ENCODE measurements around the gene ALX4.

The ALX4 gene

DNA sequence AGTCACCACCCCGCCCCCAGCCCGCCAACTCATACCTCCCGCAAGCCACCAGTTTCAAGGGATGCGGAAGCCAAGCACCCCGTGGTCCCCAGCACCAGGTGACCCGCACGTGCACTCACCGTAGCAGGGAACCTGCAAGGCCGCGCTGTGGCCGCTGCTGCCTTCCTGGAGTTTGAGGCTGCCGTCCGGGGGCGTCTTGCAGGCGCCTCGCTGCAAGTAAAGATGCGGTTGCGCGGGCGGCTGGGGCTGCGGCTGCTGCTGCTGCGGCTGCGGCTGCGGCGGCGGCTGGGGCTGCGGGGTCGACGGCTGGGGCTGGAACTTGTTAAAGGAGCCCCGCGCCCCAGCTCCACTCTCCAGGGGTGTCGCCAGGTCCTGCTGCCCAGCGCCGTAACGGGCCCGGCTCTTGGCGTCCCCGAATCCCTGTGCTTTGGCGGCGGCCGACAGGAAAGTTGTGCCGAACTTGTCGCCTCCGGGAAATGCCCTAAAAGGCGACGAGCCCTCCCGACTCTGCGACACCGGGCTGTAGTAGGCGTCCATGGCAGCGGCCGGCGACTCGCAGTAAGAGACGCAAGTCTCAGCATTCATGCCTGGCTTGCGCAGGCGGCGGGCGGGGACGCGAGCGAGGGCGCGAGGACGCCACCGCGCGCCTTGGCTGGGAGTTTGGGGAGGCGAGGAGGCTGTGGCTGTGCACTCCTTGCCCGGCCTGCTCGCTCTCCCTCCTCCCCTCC is at the start of gene ALX4:
ALX4 (minus strand) TSS at position 662 of the 728 bp plus-strand sequence; CDS start at position 585, 77 bp downstream.
- DNase-seq (ENCODE audit: insufficient read length, low spot score): no peak
- TF ChIP-seq POLR2A (IDR thresholded peaks at IDR 0.05; ENCODE audit: low read depth, low read length): no peak; the same call in 1 of the 2 replicates
- FAIRE-seq: no peak

DNA sequence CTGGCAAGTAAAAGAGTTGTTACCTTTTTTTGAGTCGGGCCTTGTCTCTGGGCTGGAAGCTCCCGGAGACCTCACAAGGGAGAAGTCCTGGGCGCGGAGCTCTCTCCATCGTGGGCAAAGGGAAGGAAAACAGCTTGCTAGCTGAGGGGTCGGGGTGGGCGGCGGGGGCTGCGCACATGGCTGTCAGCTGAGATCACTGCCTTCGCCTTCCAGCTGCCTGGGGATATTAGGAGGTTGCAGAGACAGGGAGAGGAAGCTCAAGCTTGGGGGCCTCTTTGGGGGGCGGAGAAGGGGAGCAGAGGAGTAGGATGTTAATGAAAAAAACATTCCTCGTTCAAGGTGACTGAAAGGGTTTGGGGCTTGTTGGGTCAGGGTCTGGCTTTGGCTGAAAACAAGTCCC is 49.2 kb upstream of the ALX4 start:
- no peak for FAIRE-seq
- DNase-seq (ENCODE audit: insufficient read length, low spot score): no peak
- TF ChIP-seq POLR2A (IDR thresholded peaks at IDR 0.05; ENCODE audit: low read depth, low read length): no peak

DNA sequence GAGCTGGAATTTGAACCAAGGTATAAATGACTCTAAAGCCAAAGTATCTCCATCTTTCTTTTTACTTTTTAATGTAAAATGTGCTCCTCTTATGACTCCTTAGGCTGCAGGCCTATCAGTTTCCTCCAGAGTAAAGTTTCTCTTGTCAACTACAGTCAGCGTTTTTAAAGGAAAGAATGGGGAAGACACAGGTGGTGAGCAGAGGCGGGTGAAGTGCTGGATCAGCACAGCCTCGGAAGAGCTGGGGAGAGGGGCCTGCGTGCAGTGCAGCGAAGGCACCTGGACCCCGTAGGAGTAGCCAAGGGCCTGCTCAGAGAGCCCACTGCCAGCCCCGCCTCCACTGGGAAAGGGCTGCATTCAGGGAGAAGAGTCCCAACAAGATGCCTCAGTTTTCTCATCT is 48.8 kb upstream of the ALX4 start:
- TF ChIP-seq POLR2A (IDR thresholded peaks at IDR 0.05; ENCODE audit: low read depth, low read length): no peak
- DNase-seq (ENCODE audit: insufficient read length, low spot score) (no peak), FAIRE-seq (no peak)

DNA sequence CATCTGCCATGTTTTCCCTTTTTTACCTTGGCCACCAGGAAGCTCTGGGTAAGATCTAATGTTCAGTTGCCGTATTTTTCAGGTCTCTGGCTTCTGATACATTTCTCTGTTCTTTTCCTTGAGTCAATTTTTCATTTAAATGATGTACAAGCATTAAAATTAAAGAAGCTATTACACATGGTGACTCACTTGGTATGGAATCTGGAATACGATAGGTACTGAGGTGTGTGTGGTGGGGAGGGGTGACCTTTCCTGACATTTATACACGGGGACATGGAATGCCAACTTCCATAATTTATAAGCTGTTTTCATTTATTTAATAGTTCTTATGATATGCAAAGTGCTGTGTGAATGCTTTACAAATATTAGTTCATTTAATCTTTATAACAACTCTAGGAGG is 47.8 kb upstream of the ALX4 start:
- FAIRE-seq (no peak), DNase-seq (ENCODE audit: insufficient read length, low spot score) (no peak)
- no peak for TF ChIP-seq POLR2A (IDR thresholded peaks at IDR 0.05; ENCODE audit: low read depth, low read length)

DNA sequence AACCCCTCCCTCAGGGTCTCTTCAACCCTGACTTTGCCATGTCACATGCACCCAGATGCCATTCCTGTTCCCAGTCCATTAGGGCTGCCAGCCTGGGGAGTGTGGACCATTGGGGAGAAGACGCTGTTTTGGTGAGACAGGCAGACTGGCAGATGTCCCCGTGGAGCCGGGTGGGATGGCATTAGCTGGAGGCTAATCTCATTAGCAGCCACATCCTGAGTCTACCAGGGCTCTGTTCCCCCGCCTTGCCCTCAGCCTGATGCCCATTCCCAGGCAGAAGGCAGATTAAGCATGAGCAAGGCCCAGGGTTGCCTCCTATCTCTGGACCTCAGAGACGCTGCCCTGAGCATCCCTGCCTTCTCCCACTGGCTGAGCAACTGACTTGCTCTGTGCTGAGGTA is 46.4 kb upstream of the ALX4 start:
- no peak for DNase-seq (ENCODE audit: insufficient read length, low spot score)
- no peak for FAIRE-seq
- no peak for TF ChIP-seq POLR2A (IDR thresholded peaks at IDR 0.05; ENCODE audit: low read depth, low read length)

DNA sequence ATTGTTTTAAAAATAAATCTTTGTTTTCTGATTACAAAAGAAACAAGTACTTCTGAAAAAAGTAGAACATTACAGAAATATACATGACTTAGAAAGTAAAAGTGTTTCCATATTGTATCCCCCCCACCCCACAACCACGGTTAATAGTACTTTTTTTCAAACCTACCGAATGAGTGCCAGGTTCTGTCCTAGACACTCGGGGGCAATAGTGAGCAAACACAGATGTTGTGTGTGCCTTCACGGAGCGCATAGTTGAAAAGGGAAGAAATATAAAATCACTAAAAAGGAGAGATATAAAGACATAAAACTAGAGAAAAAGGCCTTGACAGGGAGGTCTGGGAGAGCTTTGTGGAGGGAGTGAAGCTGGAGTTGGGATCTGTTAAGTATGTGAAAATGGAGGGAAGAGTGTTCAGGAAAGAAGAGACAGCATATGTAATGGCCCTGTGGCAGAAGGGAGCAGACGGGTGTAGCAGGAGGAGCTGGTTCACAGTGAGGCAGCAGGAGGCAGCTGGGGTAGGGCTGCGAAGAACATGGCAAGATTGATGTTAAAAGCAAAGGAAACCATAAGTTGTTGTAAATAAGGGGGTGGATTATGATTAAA is 42.1 kb upstream of the ALX4 start:
- no peak for TF ChIP-seq POLR2A (IDR thresholded peaks at IDR 0.05; ENCODE audit: low read depth, low read length)
- no peak for FAIRE-seq

DNA sequence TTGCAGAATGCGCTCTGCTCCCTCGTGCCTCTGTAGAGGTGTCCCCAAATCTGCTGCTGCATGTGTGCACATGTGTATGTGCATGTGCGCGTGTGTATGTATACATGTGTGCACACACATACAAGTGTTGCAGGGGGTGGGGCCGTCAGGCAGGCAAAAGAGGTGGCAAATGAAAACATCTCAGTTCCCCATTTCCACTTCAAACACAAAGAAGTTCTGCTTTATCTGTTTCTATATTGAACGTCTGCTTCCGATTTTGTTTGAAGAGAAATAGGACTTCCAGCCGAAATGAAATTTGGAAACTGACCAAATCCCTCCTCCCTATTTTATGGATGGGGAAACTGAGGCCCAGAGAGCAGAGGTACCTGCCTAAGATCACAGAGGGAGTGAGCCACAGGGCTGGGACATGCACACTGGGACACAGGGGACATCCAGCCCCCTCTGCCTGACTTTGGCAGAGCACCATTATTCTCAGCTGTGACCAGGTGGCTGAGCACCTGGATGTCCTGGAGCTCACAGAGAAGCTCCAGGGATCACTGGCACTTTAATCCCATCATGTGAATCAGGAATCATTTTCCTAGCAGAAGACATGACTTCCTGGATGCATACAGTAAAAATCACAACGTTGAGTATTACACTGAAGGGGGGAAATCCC is 41.2 kb upstream of the ALX4 start:
- no peak for FAIRE-seq
- no peak for TF ChIP-seq POLR2A (IDR thresholded peaks at IDR 0.05; ENCODE audit: low read depth, low read length)
- DNase-seq (ENCODE audit: insufficient read length, low spot score): no peak

More for the DNA sequence above, 42.1 kb upstream of the ALX4 start:
- no peak for DNase-seq (ENCODE audit: insufficient read length, low spot score)

DNA sequence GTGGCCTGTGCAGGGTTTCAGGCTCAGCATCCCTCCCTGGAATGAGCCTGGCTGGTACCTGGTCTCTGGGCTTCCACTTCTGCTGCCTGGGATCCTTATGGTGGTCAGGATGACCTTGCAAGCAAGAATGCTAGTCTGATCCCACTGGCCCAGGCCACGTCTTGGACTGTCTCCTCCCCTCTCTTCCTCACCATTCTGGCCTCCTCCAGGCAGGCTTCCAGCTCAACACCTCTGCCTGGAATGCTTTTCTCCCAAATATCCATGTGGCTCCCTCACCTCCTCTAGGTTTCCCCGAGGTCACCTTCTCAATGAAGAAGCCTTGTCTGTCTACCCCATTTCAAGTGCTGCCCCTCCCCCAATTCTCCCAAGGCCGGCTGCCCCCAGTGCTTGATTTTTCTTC is 39.4 kb upstream of the ALX4 start:
- no peak for DNase-seq (ENCODE audit: insufficient read length, low spot score)

DNA sequence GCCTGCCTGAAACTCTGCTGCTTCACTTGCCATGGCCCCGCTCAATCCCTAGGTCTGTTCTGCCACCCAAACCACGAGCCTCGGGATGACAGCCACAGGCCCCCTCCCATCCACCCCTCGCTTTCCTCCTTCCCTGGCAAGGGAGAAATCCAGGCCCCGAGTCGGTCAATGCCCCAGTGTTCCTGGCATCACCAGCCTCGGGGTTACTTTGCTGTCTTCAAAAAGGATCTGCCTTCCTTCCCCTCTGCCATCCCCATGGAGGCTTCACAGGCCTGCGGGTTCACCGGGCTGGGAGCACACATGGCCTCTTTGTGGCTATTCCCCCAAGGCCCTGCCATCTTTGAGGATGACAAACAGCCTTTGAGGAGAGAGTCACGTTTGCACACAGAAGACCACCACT is 38.8 kb upstream of the ALX4 start:
- TF ChIP-seq POLR2A (IDR thresholded peaks at IDR 0.05; ENCODE audit: low read depth, low read length): no peak
- FAIRE-seq (no peak), DNase-seq (ENCODE audit: insufficient read length, low spot score) (no peak)

More for the DNA sequence above, 39.4 kb upstream of the ALX4 start:
- TF ChIP-seq POLR2A (IDR thresholded peaks at IDR 0.05; ENCODE audit: low read depth, low read length): no peak
- no peak for FAIRE-seq

DNA sequence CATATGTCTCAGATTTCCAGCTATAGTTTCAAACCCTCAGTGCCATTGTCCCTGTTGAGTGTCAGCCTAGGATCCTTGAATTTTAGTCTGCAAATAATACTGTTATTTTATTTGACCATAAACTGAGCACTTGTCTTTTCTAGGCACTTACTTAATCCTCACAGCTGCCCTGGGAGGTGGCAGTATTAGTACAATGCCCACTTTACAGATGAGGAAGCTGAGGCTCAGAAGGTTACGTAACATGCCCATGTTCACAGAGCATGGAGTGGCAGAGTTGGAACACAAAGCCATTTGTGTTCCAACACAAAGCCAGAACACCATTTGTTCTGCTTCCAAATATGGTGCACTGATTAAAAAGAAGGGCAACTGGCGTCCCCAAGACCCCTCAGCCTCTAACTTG is 38.2 kb upstream of the ALX4 start:
- no peak for TF ChIP-seq POLR2A (IDR thresholded peaks at IDR 0.05; ENCODE audit: low read depth, low read length)
- FAIRE-seq (no peak), DNase-seq (ENCODE audit: insufficient read length, low spot score) (no peak)

DNA sequence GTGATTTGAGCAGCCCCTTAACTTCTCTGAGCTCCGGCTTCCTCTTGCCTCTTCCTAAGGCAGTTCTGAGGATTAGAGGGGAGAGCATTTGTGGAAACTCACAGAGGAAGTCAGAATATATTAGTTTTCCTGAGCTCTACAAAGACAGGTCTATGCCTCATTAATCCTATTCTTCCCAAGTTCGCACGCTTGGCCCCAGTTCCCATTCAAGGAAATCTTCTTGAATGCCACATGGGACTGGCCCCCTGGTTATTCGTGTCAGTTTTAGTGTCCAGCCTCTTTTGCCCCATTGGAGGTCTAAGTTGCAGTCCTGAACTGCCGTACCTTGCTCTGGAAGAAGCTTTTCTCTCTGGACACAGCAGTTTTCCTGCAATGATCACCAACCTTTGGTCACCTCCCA is 37.6 kb upstream of the ALX4 start:
- no peak for TF ChIP-seq POLR2A (IDR thresholded peaks at IDR 0.05; ENCODE audit: low read depth, low read length)
- no peak for DNase-seq (ENCODE audit: insufficient read length, low spot score)
- no peak for FAIRE-seq

DNA sequence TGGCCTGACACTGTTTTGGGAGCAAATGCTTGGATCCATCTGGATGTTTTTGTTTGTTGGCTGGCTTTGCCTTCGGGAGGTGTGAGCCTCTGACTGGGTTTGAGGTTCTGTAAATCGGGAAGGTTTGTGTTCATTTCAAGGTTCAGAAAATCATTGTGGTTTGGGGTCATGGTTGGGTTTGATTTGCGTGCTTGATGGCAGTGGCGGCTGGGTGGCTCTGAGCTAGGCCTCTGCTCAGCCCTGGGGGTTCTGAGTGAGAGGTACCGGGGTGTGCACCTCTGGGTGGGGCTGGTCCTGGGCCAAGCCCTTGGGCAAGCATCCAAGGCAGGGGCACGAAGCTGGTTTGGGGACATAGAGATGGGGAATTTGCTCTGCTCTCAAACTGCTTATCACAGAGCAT is 37.0 kb upstream of the ALX4 start:
- TF ChIP-seq POLR2A (IDR thresholded peaks at IDR 0.05; ENCODE audit: low read depth, low read length): no peak
- FAIRE-seq: no peak
- DNase-seq (ENCODE audit: insufficient read length, low spot score): no peak

DNA sequence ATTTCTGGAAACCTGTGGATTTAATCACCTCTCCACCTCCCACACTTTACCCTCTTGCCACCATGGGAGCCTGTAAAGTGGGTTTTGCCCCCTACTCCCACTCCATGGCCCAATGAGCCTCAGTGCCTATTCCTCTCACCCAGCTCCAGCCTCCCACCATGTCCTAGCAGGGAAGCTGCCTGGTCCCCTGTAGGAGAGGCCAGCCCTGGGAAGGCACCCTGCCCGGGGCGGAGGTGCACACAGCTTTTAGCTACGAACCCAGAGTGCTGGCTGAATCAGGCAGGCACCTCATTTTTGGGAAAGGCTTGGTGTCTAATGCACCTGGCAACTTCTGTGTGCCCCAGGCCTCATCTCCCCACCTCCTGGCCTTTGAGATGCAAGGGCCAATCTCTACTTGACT is 35.8 kb upstream of the ALX4 start:
- TF ChIP-seq POLR2A (IDR thresholded peaks at IDR 0.05; ENCODE audit: low read depth, low read length): no peak
- FAIRE-seq (no peak), DNase-seq (ENCODE audit: insufficient read length, low spot score) (no peak)

DNA sequence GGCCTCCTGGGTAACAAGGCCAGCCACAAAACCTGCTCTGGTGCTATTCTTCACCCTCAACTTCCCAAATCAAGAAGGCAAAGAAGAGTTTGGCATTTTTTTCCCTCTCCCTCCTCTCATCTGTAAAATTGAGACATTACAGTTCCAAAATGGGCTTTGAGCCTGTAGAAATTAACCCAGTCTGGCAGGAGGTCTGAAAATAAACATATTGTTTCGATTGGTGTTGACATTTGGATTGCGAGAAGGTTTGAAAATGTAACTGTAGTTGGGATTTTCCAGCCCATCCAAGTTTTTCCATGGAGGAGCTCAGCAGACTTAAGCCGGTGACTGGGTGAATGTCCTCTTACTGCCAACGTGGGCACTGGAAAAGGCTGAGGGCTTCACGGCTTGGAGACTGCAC is 35.0 kb upstream of the ALX4 start:
- FAIRE-seq (no peak), DNase-seq (ENCODE audit: insufficient read length, low spot score) (no peak)
- no peak for TF ChIP-seq POLR2A (IDR thresholded peaks at IDR 0.05; ENCODE audit: low read depth, low read length)

DNA sequence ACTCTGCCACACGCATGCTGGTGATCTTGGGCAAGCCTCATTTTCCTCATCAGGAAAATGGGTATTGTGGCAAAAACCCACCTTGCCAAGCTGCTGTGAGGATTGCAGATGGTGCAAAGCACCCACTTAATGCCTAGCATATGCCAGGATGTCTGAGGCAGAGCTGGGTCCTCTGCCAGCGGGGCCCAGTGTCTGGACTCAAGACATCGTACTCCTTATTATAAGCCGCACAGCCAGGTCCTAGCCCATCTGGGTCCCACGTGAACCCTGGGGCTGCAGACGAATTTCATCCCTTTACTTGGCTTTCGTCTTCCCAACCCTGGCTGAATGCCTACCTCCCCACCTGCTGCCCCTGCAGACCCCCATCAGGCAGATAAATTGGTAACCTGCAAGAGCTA is 34.5 kb upstream of the ALX4 start:
- DNase-seq (ENCODE audit: insufficient read length, low spot score): no peak
- no peak for TF ChIP-seq POLR2A (IDR thresholded peaks at IDR 0.05; ENCODE audit: low read depth, low read length)
- no peak for FAIRE-seq

Measured in H54 (cell line).